Measurements from ENCODE around the gene NOS1.
"Not testable (repeated sequence)": the region's sequence is repeated elsewhere in the genome, so short reads cannot be mapped to it uniquely, and the experiment has no call there.

Gene NOS1

GRCh38 chr12:117225179-117225578, 136.2 kb downstream of the NOS1 start:
- no peak for TF ChIP-seq CTCF (IDR thresholded peaks at IDR 0.05; ENCODE audit: low read depth, low read length)

GRCh38 chr12:117220947-117221346, 140.5 kb downstream of the NOS1 start:
- not testable (repeated sequence) for H3K9me3 ChIP-seq (ENCODE audit: severe bottlenecking); H3K27me3 ChIP-seq (ENCODE audit: insufficient read depth, low read depth, severe bottlenecking); H3K36me3 ChIP-seq; H3K4me3 ChIP-seq (ENCODE audit: low read depth, low read length); DNase-seq; H3K27ac ChIP-seq

More at GRCh38 chr12:117225179-117225578, 136.2 kb downstream of the NOS1 start:
- no peak for DNase-seq
- Histone ChIP-seq H3K27me3 (ENCODE audit: insufficient read depth, low read depth, severe bottlenecking) (no peaks in the 10 kb centered on the region), H3K9me3 (ENCODE audit: severe bottlenecking) (no peaks in the 10 kb centered on the region), H3K27ac (no peak overlapping the region), H3K36me3 (no peaks in the 10 kb centered on the region), H3K4me3 (ENCODE audit: low read depth, low read length) (no peak overlapping the region)

GRCh38 chr12:117218149-117218548, 143.3 kb downstream of the NOS1 start:
- DNase-seq = no peak
- no peak overlapping the region for H3K4me3 ChIP-seq (ENCODE audit: low read depth, low read length)
- no peak for TF ChIP-seq CTCF (IDR thresholded peaks at IDR 0.05; ENCODE audit: low read depth, low read length)
- no peaks in the 10 kb centered on the region for H3K9me3 ChIP-seq (ENCODE audit: severe bottlenecking)
- no peaks in the 10 kb centered on the region for H3K36me3 ChIP-seq
- H3K27me3 ChIP-seq (ENCODE audit: insufficient read depth, low read depth, severe bottlenecking) = no peaks in the 10 kb centered on the region
- H3K27ac ChIP-seq = no peak overlapping the region

- no peak overlapping the region for H3K27ac ChIP-seq
- no peaks in the 10 kb centered on the region for H3K9me3 ChIP-seq (ENCODE audit: severe bottlenecking)
- no peaks in the 10 kb centered on the region for H3K27me3 ChIP-seq (ENCODE audit: insufficient read depth, low read depth, severe bottlenecking)
- no peak for TF ChIP-seq CTCF (IDR thresholded peaks at IDR 0.05; ENCODE audit: low read depth, low read length)
- no peak overlapping the region for H3K4me3 ChIP-seq (ENCODE audit: low read depth, low read length)
- H3K36me3 ChIP-seq = no peaks in the 10 kb centered on the region
- DNase-seq = no peak
Measured at GRCh38 chr12:117216686-117217085, 144.7 kb downstream of the NOS1 start.

GRCh38 chr12:117214797-117215196, 146.6 kb downstream of the NOS1 start:
- no peaks in the 10 kb centered on the region for H3K27me3 ChIP-seq (ENCODE audit: insufficient read depth, low read depth, severe bottlenecking)
- DNase-seq = no peak
- TF ChIP-seq CTCF (IDR thresholded peaks at IDR 0.05; ENCODE audit: low read depth, low read length) = no peak
- no peak overlapping the region for H3K27ac ChIP-seq
- H3K4me3 ChIP-seq (ENCODE audit: low read depth, low read length) = no peak overlapping the region
- H3K36me3 ChIP-seq = no peaks in the 10 kb centered on the region
- no peaks in the 10 kb centered on the region for H3K9me3 ChIP-seq (ENCODE audit: severe bottlenecking)

GRCh38 chr12:117213295-117213808, 148.1 kb downstream of the NOS1 start:
- no peak for TF ChIP-seq CTCF (IDR thresholded peaks at IDR 0.05; ENCODE audit: low read depth, low read length)
- DNase-seq = no peak
- Histone ChIP-seq H3K4me3 (ENCODE audit: low read depth, low read length) (no peak overlapping the region), H3K27me3 (ENCODE audit: insufficient read depth, low read depth, severe bottlenecking) (no peaks in the 10 kb centered on the region), H3K36me3 (no peaks in the 10 kb centered on the region), H3K27ac (no peak overlapping the region), H3K9me3 (ENCODE audit: severe bottlenecking) (no peaks in the 10 kb centered on the region)
